GM21526 (cell line): ENCODE results near the gene TENT4B.
"Not testable (repeated sequence)": the region's sequence is repeated elsewhere in the genome, so short reads cannot be mapped to it uniquely, and the experiment has no call there.

Source experiments
- ATAC-seq: cut with Tn5 transposase; IDR thresholded peaks from one replicate; pipeline ENCODE4 v1.9.1; 2021; ENCODE audit warnings: moderate library complexity; ENCODE audit not compliant: unreplicated experiment, low FRiP score

Gene TENT4B

GRCh38 chr16:50153596-50154419, 702 bp downstream of the TENT4B start:
- peak; percentile 4 for ATAC-seq

GRCh38 chr16:50154420-50154950, 1.4 kb downstream of the TENT4B start:
- ATAC-seq = no peak

- ATAC-seq = no peak
Measured at GRCh38 chr16:50155925-50156324, 2.8 kb downstream of the TENT4B start.

- no peak for ATAC-seq
Measured at GRCh38 chr16:50156590-50156989, 3.5 kb downstream of the TENT4B start.

GRCh38 chr16:50160495-50161164, 7.5 kb downstream of the TENT4B start:
- no peak for ATAC-seq

GRCh38 chr16:50161950-50162349, 8.8 kb downstream of the TENT4B start:
- no peak for ATAC-seq

- ATAC-seq = no peak
Measured at GRCh38 chr16:50165473-50165872, 12.4 kb downstream of the TENT4B start.

- no peak for ATAC-seq
Measured at GRCh38 chr16:50166511-50167500, 13.7 kb downstream of the TENT4B start.

GRCh38 chr16:50167556-50167955, 14.4 kb downstream of the TENT4B start:
- no peak for ATAC-seq

GRCh38 chr16:50169555-50170096, 16.5 kb downstream of the TENT4B start:
- no peak for ATAC-seq

GRCh38 chr16:50171773-50172172, 18.7 kb downstream of the TENT4B start:
- ATAC-seq = not testable (repeated sequence)

GRCh38 chr16:50172195-50172922, 19.3 kb downstream of the TENT4B start:
- no peak for ATAC-seq

- ATAC-seq = no peak
Measured at GRCh38 chr16:50173316-50173715, 20.2 kb downstream of the TENT4B start.

- no peak for ATAC-seq
Measured at GRCh38 chr16:50178491-50178941, 25.4 kb downstream of the TENT4B start.

GRCh38 chr16:50182441-50182840, 29.3 kb downstream of the TENT4B start:
- no peak for ATAC-seq

GRCh38 chr16:50183316-50183715, 30.2 kb downstream of the TENT4B start:
- ATAC-seq = no peak

GRCh38 chr16:50185005-50185505, 31.9 kb downstream of the TENT4B start:
- no peak for ATAC-seq

GRCh38 chr16:50188619-50189136, 35.6 kb downstream of the TENT4B start:
- no peak for ATAC-seq

GRCh38 chr16:50190292-50190691, 37.2 kb downstream of the TENT4B start:
- ATAC-seq = no peak
